Neuronal stem cell (in vitro differentiated cells): Measurements from ENCODE around the gene STXBP5.

Experiments
- DNase-seq: peaks from one replicate; pipeline ENCODE4 v3.0.0-alpha.2; 2013; ENCODE audit warnings: low spot score
- H2AFZ ChIP-seq: one replicate; pipeline ENCODE4 v1.6.1; 2013; ENCODE audit warnings: mild to moderate bottlenecking, low read length, inconsistent platforms
- H2AK5ac ChIP-seq: 2 replicates; pipeline ENCODE4 v1.6.1; 2013; ENCODE audit warnings: low read depth, mild to moderate bottlenecking, inconsistent platforms, low read length, moderate library complexity, mixed read lengths
- H2BK120ac ChIP-seq: 2 replicates; pipeline ENCODE4 v1.6.1; 2013; ENCODE audit warnings: low read depth, mild to moderate bottlenecking, inconsistent platforms, low read length, moderate library complexity, mixed read lengths
- H2BK12ac ChIP-seq: one replicate; pipeline ENCODE4 v1.6.1; 2013; ENCODE audit warnings: low read length, inconsistent platforms
- H2BK15ac ChIP-seq: 2 replicates; pipeline ENCODE4 v1.6.1; 2013; ENCODE audit warnings: mild to moderate bottlenecking, low read length, inconsistent platforms, mixed read lengths
- H2BK5ac ChIP-seq: one replicate; pipeline ENCODE4 v1.6.1; 2013; ENCODE audit warnings: inconsistent platforms, mild to moderate bottlenecking, low read length, moderate library complexity
- H3K14ac ChIP-seq: one replicate; pipeline ENCODE4 v1.6.1; 2013; ENCODE audit warnings: low read length, inconsistent platforms
- H3K18ac ChIP-seq: 2 replicates; pipeline ENCODE4 v1.6.1; 2013; ENCODE audit warnings: low read length, inconsistent platforms
- H3K23ac ChIP-seq: 2 replicates; pipeline ENCODE4 v1.6.1; 2013; ENCODE audit warnings: low read depth, mild to moderate bottlenecking, mixed read lengths, low read length, inconsistent platforms; ENCODE audit not compliant: poor library complexity
- H3K27ac ChIP-seq: replicated peaks from 3 replicates; pipeline ENCODE4 v1.5.1; 2013; ENCODE audit warnings: low read length, inconsistent platforms
- H3K27me3 ChIP-seq, 3 experiments: 2 replicates each; pipeline ENCODE4 v1.6.1; 2013; ENCODE audit warnings: low read length in 3 of 3, mild to moderate bottlenecking in 2 of 3, inconsistent platforms in 1 of 3, low read depth in 1 of 3, mixed read lengths in 1 of 3, moderate library complexity in 1 of 3; ENCODE audit not compliant: control insufficient read depth in 3 of 3, insufficient read depth in 3 of 3
- H3K36me3 ChIP-seq, 2 donors: replicated peaks in 1 of 2; 2 replicates each; pipeline ENCODE4 v1.6.1; 2013; ENCODE audit warnings: low read length in 2 of 2; ENCODE audit not compliant: control insufficient read depth in 2 of 2, insufficient read depth in 2 of 2
- H3K4ac ChIP-seq: 2 replicates; pipeline ENCODE4 v1.6.1; 2013; ENCODE audit warnings: inconsistent platforms, mild to moderate bottlenecking, low read length, moderate library complexity
- H3K4me1 ChIP-seq, 2 donors: 1 replicate in 1 of 2; 2 replicates in 1 of 2; pipeline ENCODE4 v1.6.1; 2013; ENCODE audit warnings: low read length in 2 of 2, low read depth in 1 of 2; ENCODE audit not compliant: control insufficient read depth in 2 of 2, insufficient read depth in 1 of 2
- H3K4me2 ChIP-seq: one replicate; pipeline ENCODE4 v1.6.1; 2013; ENCODE audit warnings: mild to moderate bottlenecking, low read length, inconsistent platforms; ENCODE audit not compliant: insufficient read depth, poor library complexity, severe bottlenecking
- H3K4me3 ChIP-seq, 2 donors: 2 replicates each; pipeline ENCODE4 v1.5.1; 2013; ENCODE audit warnings: low read length in 2 of 2, mild to moderate bottlenecking in 2 of 2, inconsistent platforms in 1 of 2, moderate library complexity in 1 of 2
- H3K79me1 ChIP-seq: one replicate; pipeline ENCODE4 v1.6.1; 2013; ENCODE audit warnings: low read depth, mild to moderate bottlenecking, inconsistent platforms, low read length, moderate library complexity
- H3K9ac ChIP-seq: one replicate; pipeline ENCODE4 v1.6.1; 2013; ENCODE audit warnings: mild to moderate bottlenecking, low read depth, low read length, inconsistent platforms; ENCODE audit not compliant: poor library complexity
- H3K9me3 ChIP-seq, 2 donors: replicated peaks in 1 of 2; 2 replicates each; pipeline versions ENCODE3 to v1.6.1; 2013; ENCODE audit warnings: low read length in 2 of 2, mild to moderate bottlenecking in 2 of 2, inconsistent platforms in 1 of 2, low read depth in 1 of 2, mixed read lengths in 1 of 2, moderate library complexity in 1 of 2; ENCODE audit not compliant: control insufficient read depth in 2 of 2, insufficient read depth in 1 of 2
- H4K8ac ChIP-seq: one replicate; pipeline ENCODE4 v1.6.1; 2013; ENCODE audit warnings: low read depth, mild to moderate bottlenecking, inconsistent platforms, low read length, moderate library complexity
- H4K91ac ChIP-seq: one replicate; pipeline ENCODE4 v1.6.1; 2013; ENCODE audit warnings: low read length, low read depth, mild to moderate bottlenecking, inconsistent platforms; ENCODE audit not compliant: poor library complexity
- WGBS, 2 donors: extraction: QIAGEN DNeasy Blood & Tissue Kit; methylation state at CpG; one replicate each; pipeline ENCODE4 v1.1.7; 2013; ENCODE audit warnings: missing lambda C conversion rate in 2 of 2, mixed read lengths in 1 of 2; ENCODE audit not compliant: insufficient read length in 2 of 2, insufficient replicate concordance in 1 of 2; ENCODE audit errors: extremely low coverage in 2 of 2; 5-methylcytosine and 5-hydroxymethylcytosine counted together

Gene STXBP5

DNA sequence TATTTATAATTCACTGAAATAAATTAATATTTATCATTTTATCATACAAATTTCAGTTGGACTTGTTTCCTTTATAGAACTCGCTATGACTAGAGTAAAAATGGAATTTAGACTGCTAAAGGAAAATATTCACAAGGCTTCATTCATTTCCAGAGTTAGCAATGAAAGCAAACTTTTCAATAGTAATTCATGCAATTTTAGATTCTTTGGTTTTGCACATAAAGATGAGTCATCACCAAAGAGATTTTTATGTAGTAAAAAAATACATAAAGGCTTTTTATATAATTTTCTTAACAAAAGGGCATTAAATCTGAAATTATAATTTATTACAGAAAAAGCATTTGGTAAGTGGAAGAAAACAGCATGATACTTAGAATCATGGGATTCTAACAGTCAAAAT, 37.2 kb upstream of the STXBP5 start:
- Histone ChIP-seq H2BK15ac (no peak overlapping the region), H3K4ac (no peak overlapping the region), H3K79me1 (no peaks in the 10 kb centered on the region), H3K4me2 (no peak overlapping the region), H3K9ac (no peak overlapping the region), H3K4me3 (no peak overlapping the region), H3K9me3 (no peaks in the 10 kb centered on the region), H2AK5ac (no peak overlapping the region), H4K8ac (no peak overlapping the region), H2AFZ (no peak overlapping the region), H3K23ac (no peak overlapping the region), H3K36me3 (no peaks in the 10 kb centered on the region), H4K91ac (no peak overlapping the region), H2BK5ac (no peak overlapping the region), H3K27me3 (no peaks in the 10 kb centered on the region), H2BK120ac (no peak overlapping the region), H3K18ac (no peak overlapping the region), H2BK12ac (no peak overlapping the region), H3K14ac (no peak overlapping the region), H3K4me1 (no peaks in the 10 kb centered on the region), H3K27ac (no peak overlapping the region)
- WGBS, 2 donors, result no CpG with 5 or more reads among the region's 1 CpG
- DNase-seq, result no peak

DNA sequence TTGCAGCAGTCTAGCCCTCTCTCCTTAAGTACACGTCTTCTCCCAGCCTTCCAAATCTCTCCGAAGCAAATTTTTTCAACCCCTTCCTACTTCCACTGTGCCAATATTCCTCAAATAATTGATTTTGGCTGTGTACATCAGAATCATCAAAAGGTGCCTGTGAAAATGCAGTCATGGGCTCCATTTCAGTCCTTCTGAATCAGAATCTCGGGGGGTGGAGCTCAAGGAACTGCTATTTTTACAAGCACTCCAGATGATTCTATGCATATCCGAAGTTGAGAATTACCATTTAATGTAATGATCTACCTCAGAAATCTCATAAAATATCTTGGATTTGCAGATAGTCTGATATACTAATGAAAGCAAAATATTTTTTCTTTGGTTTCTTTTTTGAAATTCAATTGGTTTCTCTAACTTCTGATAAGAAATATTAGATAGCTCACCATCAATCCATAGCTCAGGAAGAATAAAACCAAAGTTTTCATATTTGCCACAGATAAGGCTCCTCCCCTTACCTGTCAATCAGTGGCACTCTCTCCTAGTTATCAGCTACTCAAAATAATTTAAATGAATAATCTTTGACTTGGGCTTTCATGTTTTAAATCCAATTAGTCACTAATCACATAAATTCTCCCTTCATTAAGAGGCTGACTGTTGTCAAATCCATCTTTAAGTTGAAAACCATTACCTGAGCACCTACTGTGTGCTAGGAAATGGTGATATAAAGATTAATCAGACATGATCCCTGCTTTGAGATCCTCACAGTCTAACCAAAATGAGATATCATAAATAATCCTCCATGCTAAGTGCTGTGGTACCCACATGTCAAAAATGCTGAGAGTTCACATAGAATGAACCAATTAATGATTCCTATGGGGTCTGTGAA, 36.4 kb upstream of the STXBP5 start:
- no peak overlapping the region for H3K4me2 ChIP-seq
- no CpG with 5 or more reads among the region's 4 CpGs for WGBS, 2 donors
- H3K23ac ChIP-seq, result no peak overlapping the region
- no peak overlapping the region for H3K4ac ChIP-seq
- H2BK15ac ChIP-seq, result no peak overlapping the region
- H3K18ac ChIP-seq, result no peak overlapping the region
- no peak overlapping the region for H3K14ac ChIP-seq
- no peaks in the 10 kb centered on the region for H3K27me3 ChIP-seq
- no peaks in the 10 kb centered on the region for H3K79me1 ChIP-seq
- no peak overlapping the region for H4K91ac ChIP-seq
- no peaks in the 10 kb centered on the region for H3K4me1 ChIP-seq
- H3K27ac ChIP-seq, result no peak overlapping the region
- peak overlapping the region; percentile 50 for H2AFZ ChIP-seq
- no peak overlapping the region for H3K4me3 ChIP-seq
- no peaks in the 10 kb centered on the region for H3K36me3 ChIP-seq
- no peak overlapping the region for H2AK5ac ChIP-seq
- H2BK5ac ChIP-seq, result no peak overlapping the region
- H2BK120ac ChIP-seq, result no peak overlapping the region
- H3K9ac ChIP-seq, result no peak overlapping the region
- no peaks in the 10 kb centered on the region for H3K9me3 ChIP-seq
- no peak overlapping the region for H4K8ac ChIP-seq
- no peak for DNase-seq
- no peak overlapping the region for H2BK12ac ChIP-seq

DNA sequence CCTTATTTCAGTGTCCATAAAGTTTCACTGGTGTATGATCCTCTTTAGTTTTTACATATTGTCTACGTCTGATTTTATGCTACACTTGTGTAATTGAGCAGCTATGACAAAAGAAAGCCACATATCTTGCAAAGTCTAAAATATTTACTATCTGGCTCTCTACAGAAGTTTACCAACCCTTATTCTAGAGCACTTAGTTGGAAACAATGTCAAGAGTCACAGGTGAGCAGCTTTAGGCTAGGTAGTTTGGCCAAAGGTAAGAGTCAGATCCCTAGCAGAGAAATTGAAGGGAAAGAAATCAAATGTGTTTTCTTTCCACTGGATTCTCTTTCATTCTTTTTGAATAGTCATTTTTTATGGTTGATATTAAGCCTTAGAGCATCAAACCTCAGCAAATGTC, 34.7 kb upstream of the STXBP5 start:
- no peak overlapping the region for H3K27ac ChIP-seq
- no peak overlapping the region for H4K8ac ChIP-seq

DNA sequence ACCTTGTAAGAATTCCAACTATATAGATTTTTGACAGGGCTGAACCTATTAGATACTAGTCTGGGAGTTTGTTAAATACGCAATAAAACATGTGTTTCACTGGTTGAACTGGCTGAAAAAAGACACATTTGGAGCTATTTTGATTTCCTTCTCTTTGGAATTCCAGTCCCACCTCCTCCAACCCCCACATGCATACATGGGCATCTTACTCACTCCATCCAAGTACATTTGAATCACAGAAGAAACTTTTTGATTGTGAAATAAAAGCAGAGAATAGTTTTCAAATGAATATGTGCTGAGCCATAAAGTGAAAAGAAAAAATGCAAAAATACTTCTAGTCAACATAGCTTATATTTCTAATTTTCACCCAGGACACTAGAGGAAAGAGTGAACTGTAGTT, 33.9 kb upstream of the STXBP5 start:
- Histone ChIP-seq H3K14ac (no peak overlapping the region), H3K23ac (no peak overlapping the region), H3K36me3 (no peaks in the 10 kb centered on the region), H4K91ac (no peak overlapping the region), H3K4me2 (no peak overlapping the region), H3K27ac (no peak overlapping the region), H2BK12ac (no peak overlapping the region), H3K4ac (no peak overlapping the region), H2BK5ac (no peak overlapping the region), H3K79me1 (no peaks in the 10 kb centered on the region), H2AFZ (no peak overlapping the region), H3K4me1 (no peaks in the 10 kb centered on the region), H3K4me3 (no peak overlapping the region), H3K27me3 (no peaks in the 10 kb centered on the region), H3K18ac (no peak overlapping the region), H2BK15ac (no peak overlapping the region), H2AK5ac (no peak overlapping the region), H3K9me3 (no peaks in the 10 kb centered on the region), H3K9ac (no peak overlapping the region), H4K8ac (no peak overlapping the region), H2BK120ac (no peak overlapping the region)
- no peak for DNase-seq
- no CpG with 5 or more reads among the region's 1 CpG for WGBS, 2 donors

More for the DNA sequence above, 34.7 kb upstream of the STXBP5 start:
- no peak overlapping the region for H2AK5ac ChIP-seq
- no CpG with 5 or more reads among the region's 1 CpG for WGBS, 2 donors
- H3K4me3 ChIP-seq, result no peak overlapping the region
- no peak overlapping the region for H2AFZ ChIP-seq
- H3K4ac ChIP-seq, result no peak overlapping the region
- no peak overlapping the region for H2BK5ac ChIP-seq
- H3K18ac ChIP-seq, result no peak overlapping the region
- no peak overlapping the region for H4K91ac ChIP-seq
- H3K27me3 ChIP-seq, result no peaks in the 10 kb centered on the region
- H3K4me2 ChIP-seq, result no peak overlapping the region
- no peak overlapping the region for H3K14ac ChIP-seq
- no peaks in the 10 kb centered on the region for H3K36me3 ChIP-seq
- H2BK15ac ChIP-seq, result no peak overlapping the region
- H2BK120ac ChIP-seq, result no peak overlapping the region
- no peaks in the 10 kb centered on the region for H3K4me1 ChIP-seq
- H3K9ac ChIP-seq, result no peak overlapping the region
- no peak overlapping the region for H2BK12ac ChIP-seq
- no peaks in the 10 kb centered on the region for H3K79me1 ChIP-seq
- no peak for DNase-seq
- H3K23ac ChIP-seq, result no peak overlapping the region
- no peaks in the 10 kb centered on the region for H3K9me3 ChIP-seq
